Left renal pelvis (tissue), 4 donors: ENCODE data around the gene DDX47. TPM values are rescaled to one million over a fixed set of nuclear protein-coding genes. Genes with fewer than 3 reads are reported as not detected.
"Not testable (repeated sequence)": the region's sequence is repeated elsewhere in the genome, so short reads cannot be mapped to it uniquely, and the experiment has no call there.

ENCODE experiments used
- DNase-seq, 4 donors: peaks; one replicate each; pipeline ENCODE4 v3.0.0-alpha.2; 2013; ENCODE audit warnings: low read depth in 4 of 4, low spot score in 3 of 4
- polyA plus RNA-seq, 4 donors: library from polyadenylated mRNA; unstranded; fragments of 120-200 nt; gene quantifications; one replicate each; pipeline ENCODE4 v1.2.1, GENCODE V29; 2013; ENCODE audit not compliant: insufficient read length in 4 of 4

Gene DDX47
- polyA plus RNA-seq, 4 donors = 68.5 to 82.5 (median 77.5) TPM

DNA sequence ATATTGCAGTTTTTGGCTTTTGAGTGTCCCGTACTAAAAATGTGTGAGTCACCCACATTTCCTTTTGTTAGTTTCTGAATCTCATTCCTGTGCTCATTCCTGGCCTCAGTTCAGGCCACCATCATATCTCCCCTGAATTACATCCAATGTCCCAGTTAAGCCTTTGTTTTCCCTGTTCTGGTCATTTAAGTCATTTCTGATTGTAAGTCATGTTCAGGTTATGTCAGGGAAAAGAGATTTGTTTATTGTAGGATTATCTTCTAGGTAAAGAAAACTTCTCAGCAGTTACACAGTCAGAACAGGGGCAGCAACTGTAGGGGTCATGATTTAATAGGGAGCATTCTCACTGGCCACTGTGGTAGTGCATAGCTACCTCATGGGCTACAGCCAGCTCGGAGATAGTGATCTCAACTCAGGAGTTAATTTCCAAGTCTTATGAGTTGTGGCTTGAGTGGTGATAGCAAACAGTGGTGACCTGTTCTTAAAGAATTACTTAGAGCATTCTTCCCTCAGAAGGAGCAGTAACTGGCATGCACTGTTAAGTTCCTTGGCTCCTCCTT is 6.7 kb downstream of the DDX47 start:
- DNase-seq = no peak

DNA sequence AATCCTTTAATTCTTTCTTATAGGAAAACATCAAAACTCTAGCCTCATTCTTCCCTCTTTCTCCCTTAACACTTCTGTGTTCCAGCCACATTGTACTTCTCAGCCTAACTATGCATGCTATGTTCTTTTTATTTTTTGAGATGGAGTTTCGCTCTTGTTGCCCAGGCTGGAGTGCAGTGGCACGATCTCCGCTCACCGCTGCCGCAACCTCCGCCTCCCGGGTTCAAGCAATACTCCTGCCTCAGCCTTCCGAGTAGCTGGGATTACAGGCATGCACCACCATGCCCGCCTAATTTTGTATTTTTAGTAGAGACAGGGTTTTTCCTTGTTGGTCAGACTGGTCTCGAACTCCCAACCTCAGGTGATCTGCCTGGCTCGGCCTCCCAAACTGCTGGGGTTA is 7.2 kb downstream of the DDX47 start:
- DNase-seq = not testable (repeated sequence)

DNA sequence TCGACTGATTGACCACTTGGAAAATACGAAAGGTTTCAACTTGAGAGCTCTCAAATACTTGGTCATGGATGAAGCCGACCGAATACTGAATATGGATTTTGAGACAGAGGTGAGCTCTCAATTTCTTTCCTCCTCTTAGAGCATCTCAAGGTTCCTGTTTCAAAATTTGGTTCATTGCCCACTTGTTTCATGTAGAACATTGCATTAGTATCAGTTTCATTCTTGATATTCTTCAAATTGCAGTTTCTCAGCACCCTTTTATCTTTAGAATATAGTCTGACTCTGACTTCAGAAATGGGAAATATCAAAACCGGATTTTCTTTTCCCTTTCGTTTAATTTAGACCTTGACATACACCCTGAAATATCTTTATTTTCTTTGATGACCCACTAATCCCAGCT is 8.8 kb downstream of the DDX47 start:
- DNase-seq = no peak

DNA sequence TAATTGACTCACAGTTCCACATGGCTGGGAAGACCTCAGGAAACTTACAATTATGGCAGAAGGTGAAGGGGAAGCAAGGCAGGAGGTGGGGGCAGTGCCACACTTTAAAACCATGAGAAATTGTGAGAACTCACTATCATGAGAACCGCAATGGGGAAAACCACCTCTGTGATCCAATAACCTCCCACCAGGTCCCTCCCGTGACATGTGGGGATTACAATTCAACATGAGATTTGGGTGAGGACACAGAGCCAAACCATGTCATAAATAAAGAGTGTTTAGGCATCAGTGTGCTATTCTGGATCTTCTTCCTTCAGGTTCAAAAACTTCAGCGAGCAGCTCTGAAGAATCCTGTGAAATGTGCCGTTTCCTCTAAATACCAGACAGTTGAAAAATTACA is 9.7 kb downstream of the DDX47 start:
- DNase-seq = no peak

DNA sequence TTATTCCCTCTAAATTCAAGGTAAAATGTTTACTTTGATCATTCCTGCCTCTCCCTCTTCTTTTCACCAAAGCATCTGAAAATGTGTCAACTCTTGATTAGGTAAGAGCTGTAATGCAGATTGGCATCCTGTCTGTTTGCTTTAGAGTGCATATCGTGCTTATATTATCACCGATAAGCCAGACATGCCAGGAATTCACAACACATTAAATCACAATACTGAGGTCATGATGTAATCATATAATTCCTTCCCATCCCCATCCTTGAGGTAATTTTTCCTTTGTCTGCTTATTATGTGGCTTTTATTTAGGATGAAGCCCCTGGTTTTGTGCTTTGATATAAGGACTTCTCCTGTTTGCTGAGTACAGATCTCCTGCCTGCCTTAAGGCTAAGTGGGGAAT is 10.2 kb downstream of the DDX47 start:
- no peak for DNase-seq

DNA sequence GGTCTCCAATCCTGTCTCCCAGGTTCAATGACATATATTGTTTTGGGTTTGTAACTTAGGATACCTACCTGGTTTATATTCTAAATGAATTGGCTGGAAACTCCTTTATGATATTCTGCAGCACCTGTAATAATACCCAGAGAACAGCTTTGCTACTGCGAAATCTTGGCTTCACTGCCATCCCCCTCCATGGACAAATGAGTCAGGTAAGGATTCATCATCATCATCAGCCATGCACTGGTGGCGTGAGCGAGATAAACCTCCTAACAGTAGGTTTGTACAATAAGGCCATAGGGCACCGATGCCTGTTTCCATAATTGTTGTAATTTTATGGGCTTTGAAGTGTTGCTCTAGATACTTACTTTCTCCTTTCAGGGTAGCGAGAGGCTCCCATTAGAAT is 10.7 kb downstream of the DDX47 start:
- no peak for DNase-seq

DNA sequence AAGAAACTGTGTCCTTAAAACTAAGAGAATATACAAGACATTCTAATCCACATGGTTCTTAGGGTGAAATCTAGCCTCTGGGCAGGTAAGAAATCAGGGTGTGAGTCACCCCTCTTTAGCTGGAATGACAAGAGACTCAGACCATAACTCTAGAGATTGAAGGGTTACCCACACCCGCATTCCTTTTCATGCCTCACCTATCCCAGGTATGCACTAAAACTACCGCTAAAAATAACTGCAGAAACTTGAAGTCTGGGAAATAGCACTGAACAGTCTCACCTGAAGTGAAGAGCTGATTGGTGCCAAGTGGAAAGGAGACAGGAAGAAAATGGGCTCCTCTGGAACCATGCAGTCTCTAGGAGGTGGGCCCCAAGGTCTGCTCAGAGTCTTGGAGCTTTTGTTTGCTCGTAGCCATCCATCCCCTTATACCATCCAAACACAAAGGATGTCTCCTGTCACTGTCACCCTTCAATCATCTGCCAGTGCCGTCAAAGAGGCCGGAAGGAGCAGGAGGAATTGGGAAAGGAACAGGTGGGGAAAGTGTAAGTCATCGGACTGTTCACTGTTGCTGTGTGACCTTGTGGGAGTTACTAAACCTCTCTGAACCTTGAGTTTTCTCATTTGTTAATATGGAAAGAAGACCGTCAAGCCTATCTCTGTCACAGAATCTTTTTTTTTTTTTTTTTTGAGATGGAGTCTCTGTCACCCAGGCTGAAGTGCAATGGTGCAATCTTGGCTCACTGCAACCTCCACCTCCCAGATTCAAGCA is 22.4 kb downstream of the DDX47 start:
- no peak for DNase-seq

DNA sequence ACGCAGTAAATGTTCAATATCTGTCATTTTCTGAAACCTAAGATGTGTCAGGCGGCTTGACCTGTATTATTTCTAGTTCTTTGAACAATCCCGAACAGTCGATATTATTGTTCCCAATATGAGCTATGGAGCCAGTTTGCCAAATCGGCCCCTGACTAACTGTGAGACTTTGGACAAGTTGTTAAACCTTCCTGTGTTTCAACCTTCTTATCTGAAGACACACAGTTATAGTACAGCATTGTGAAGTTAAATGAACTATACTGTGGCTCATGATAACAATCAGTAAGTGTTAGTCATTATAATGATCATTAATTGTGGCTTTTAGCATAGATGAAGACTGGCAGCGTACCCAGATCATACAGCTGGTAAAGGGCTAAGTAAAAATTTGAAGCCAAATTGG is 23.4 kb downstream of the DDX47 start:
- DNase-seq = no peak

DNA sequence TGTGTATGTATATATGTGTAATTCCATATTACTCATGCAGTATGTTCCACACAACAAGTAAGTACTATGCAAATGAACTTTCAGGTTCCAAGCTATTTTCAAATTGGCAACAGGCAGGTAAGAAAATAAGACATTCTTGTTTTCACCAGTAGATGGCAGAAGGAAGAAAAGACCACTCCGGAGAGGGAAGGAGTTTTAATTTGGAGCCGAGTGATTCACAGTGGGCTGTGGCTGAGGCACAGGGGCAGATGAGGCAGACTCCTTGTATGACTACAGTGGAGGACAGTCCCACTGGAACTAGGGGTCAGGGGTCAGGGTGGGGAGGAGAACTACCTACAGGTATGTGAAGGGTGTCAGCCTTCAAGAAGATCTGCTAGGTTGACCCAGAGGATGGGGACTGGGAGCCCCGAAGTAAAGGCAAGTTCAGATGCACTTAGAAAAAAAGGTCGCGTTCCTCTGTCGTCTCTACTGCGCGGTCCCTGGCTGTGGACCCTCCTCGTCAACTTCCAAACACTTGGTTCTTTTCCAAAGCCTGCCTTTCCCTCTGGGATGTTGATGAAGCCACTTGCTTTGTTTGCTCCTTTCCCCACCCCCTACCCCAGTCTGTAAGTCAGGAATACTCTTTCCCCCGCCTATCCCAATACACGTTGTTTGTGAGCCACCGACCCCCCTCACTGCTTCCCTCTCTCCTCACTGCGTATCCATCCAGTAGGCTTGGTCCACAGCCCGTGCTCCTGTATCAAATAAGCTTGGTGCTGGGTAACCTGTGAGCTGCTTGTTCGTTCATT is 24.1 kb downstream of the DDX47 start:
- peak in 2 of 4 donors; percentile 20 to 36 for DNase-seq

DNA sequence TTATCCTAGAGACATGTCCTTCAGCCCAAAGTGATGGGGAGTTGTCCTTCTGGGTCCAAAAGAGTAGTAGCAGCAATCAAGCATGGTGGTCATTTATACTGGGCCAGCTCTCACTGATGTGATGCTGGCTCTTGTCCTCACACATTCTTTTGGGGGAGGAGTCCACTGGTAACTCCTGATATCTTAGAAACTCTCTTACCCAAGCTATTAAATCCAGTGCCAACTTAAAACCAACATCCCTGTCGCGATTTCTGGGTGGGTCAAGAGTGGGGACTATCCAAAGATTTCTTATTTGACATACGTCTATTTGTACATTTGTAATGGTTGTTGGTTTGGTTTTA is 24.6 kb downstream of the DDX47 start:
- no peak for DNase-seq

DNA sequence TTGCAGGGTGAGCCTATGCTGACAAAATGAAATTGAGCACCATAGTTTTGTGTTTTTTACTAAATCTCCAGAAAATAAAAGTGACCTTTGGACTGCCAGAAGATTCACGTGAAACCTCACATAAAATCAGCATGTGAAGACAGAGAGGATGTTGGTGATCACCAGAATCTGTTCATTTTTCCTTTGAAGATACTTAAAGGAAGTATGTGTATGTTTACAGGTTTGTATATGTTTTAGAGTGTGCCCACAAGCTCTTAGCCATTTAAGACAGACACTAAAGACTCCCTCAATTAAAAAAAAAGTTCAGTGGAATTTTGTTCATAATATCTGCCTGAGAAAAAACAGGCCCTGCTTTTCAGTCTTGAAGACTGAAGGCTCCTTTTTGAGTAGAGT is 25.9 kb downstream of the DDX47 start:
- no peak for DNase-seq

DNA sequence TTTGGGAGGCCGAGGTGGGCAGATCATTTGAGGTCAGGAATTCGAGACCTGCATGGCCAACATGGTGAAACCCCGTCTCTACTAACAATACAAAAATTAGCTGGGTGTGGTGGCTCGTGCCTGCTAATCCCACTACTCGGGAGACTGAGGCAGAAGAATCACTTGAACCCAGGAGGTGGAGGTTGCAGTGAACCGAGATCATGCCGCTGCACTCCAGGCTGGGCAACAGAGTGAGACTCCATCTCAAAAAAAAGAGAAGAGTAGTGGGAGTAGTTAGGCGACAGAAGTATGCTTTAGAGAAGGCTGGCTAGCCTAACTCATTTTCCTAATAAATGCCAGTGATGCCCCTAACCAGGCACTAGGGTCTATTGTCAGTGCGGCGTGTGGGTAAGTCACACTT is 26.3 kb downstream of the DDX47 start:
- DNase-seq = not testable (repeated sequence)

DNA sequence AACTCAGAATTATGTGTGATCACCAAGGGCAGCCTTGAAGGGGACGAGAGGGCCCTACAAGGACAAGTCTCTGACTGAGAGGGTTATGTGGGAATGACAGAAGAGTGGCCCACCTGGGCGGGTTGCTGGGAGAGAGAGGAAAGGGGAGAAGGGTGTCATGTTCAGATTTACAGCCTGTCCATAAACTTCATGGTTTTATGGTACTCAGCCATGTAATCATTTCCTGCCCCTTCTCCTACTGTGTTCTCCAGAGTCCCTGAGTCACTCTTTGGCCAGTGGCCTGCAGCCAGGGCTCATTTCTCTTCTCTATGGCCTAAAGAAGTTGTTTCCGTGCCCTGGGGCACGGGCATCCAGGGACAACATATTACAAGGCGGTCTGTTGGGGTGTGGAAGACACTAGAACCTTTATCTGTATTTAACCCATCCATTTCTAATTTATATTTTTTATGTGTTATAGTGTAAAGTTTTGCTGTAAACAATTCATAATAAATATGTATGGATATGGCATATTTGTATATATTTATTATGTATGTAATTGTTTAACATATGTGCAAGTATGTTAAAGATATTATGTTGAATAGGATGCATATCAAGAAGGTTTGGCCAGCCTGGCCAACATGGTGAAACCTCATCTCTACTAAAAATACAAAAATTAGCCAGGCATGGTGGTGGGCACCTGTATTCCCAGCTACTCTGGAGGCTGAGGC is 26.9 kb downstream of the DDX47 start:
- no peak for DNase-seq

DNA sequence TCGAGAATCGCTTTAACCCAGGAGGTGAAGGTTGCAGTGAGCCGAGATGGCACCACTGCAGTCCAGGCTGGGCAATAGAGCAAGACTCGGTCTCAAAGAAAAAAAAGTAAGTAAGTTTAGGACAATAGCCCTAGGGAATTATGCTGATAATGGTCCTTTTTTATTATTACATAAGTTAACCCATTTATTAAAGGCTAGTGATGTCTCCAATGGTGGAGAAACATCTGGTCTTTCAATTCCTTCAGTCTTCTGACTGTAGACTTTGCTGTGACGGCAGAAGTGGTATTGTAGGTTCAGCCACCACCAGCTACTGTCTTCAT is 27.4 kb downstream of the DDX47 start:
- DNase-seq = no peak

DNA sequence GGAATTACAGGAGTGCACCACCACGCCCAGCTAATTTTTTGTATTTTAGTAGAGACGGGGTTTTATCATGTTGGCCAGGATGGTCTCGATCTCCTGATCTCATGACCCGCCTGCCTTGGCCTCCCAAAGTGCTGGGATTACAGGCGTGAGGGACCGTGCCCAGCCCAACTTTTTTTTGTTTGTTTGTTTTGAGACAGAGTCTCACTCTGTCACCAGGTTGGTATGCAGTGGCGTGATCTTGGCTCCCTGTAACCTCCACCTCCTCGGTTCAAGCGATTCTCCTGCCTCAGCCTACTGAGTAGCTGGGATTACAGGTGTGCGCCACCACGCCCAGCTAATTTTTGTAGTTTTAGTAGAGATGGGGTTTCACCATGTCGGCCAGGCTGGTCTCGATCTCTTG is 28.3 kb downstream of the DDX47 start:
- DNase-seq = not testable (repeated sequence)

DNA sequence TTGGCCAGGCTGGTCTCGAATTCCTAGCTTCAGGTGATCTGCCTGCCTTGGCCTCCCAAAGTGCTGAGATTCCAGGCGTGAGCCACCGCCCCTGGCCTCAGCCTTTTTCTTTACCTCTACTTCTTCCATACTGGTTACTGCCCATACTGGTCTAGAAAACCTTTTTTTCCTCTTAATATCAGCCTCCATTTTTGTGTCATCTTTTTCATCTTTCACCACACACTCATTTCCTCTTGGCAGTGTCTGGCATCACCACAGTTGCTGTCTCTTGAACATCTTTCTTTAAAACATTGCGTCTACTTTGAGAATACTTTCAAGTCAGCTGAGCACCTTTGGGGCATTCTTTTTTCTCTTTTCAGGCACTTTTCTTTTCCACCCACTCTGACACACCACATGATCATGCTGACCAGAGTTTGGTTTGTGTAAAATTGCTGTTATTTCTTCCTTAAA is 32.7 kb downstream of the DDX47 start:
- no peak for DNase-seq

DNA sequence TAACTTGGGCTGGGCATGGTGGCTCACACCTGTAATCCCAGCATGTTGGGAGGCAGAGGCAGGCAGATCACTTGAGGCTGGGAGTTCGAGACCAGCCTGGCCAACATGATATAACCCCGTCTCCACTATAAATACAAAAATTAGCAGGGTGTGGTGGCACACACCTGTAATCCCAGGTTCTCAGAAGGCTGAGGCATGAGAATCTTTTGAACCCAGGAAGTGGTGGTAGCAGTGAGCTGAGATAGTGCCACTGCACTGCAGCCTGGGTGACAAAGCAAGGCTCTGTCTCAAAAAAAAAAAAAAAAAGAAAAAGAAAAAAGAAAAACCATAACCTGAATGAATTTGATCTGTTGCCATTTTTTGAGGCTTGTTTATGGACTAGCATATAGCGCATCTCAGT is 33.6 kb downstream of the DDX47 start:
- DNase-seq = not testable (repeated sequence)

DNA sequence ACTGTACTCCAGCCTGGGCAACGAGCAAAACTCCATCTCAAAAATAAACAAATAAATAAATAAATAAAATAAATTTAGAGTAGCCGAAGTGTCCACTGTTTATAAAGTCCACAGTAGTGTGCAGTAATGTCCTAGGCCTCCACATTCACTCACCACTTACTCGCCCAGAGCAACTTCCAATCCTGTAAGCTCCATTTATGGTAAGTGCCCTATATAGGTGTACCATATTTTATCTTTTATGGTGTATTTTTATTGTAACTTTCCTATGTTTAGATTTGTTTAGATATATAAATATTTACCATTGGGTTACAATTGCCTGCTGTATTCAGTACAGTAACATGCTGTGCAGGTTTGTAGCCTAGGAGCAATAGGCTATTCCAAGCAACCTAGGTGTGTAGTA is 40.3 kb downstream of the DDX47 start:
- no peak for DNase-seq

DNA sequence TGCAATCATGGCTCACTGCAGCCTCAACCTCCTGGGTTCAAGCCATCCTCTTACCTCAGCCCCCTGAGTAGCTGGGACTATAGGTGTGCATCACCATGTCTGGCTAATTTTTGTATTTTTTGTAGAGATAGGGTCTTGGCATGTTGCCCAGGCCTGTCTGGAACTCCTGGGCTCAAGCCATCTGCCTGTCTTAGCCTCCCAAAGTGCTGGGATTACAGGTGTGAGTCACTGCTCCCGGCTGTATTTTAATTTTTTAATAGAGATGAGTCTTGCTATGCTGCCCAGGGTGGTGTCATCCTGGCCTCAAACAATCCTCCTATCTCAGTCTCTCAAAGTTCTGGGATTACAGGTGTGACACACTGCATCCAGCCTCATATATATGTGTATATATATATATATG is 46.5 kb downstream of the DDX47 start:
- no peak for DNase-seq

DNA sequence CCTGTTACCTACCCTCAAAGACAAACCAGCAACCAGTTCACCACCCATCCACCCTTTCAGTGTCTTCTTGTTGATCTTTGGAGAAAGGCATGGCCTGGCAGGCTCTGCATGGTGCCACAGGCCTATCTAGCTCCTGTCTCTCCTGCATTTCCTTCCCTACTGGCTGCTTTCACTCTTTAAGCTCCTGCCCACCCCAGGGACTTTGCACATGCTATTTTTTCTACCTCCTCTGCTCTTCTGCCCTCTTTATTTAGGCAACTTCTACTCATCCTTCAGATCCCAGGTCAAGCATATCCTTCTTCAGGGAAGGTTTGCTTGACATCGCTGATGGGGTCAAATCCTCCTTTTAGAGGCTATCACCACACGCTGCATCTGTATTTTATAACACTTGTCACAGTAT is 51.1 kb downstream of the DDX47 start:
- no peak for DNase-seq

DNA sequence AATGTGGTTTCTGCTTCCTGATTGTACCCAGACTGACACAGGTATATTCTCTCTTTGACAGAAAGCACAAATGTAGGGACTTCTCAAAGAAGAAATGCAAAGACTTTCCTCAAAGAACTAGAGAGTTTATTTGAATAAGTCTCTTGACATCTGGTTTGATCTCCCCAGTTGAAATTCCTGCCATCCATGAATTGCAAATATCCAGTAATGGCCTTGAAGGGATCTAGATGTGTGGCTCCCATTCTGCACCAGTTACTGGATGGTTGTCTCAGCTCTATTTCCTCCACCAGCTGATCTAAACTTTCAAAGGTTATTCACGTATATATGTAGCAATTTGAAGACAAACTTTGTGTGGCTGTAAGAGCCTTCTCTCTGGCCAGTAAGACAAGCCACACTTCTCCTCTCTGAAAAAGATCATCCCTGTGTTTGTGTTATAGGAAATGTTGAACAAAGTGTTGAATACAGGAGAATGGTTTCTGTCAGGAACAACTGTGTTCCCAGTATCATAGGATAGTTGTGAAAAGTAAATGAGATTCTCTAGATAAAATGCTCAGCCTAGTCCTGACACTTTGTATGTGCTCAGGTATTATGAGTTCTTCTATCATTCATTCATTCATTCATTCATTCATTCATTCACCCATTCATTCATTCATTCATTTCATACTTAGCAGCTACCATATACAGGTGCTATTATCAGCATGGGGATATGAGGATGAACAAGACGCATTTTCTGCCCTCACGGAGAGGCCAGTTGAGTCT is 55.5 kb downstream of the DDX47 start:
- DNase-seq = no peak
